NB4 (cell line): Measurements from ENCODE around the gene MOCOS.

Experiments used
- CTCF ChIP-seq: IDR thresholded peaks from one replicate; pipeline ENCODE4 v1.5.1; 2012; ENCODE audit warnings: low read depth, low read length
- MAX ChIP-seq: IDR thresholded peaks from 2 replicates; pipeline ENCODE4 v1.6.1; 2011; ENCODE audit warnings: low read depth, low read length
- MYC ChIP-seq: IDR thresholded peaks from 2 replicates; pipeline ENCODE4 v1.6.1; 2011; ENCODE audit warnings: low read depth, low read length
- POLR2A ChIP-seq: IDR thresholded peaks from 2 replicates; pipeline ENCODE4 v1.6.1; 2011; ENCODE audit warnings: mild to moderate bottlenecking; ENCODE audit not compliant: insufficient read length; ENCODE audit errors: extremely low read depth

GRCh38 chr18:36176711-36177110 lies 10.6 kb upstream of the MOCOS start:
- no peak for TF ChIP-seq MYC
- no peak for TF ChIP-seq CTCF
- TF ChIP-seq POLR2A = no peak
- no peak for TF ChIP-seq MAX
